GM21825 (cell line): ENCODE measurements around the gene NAALADL2.
"Not testable (repeated sequence)": the region's sequence is repeated elsewhere in the genome, so short reads cannot be mapped to it uniquely, and the experiment has no call there.

ENCODE experiments used
- ATAC-seq: cut with Tn5 transposase; IDR thresholded peaks from one replicate; pipeline ENCODE4 v1.9.1; 2021; ENCODE audit warnings: mild to moderate bottlenecking, moderate library complexity; ENCODE audit not compliant: unreplicated experiment

NAALADL2 gene

GRCh38 chr3:175404027-175404426 lies 544.9 kb downstream of the NAALADL2 start:
- ATAC-seq: no peak

- no peak for ATAC-seq
These were observed 545.5 kb downstream of the NAALADL2 start for GRCh38 chr3:175404621-175405020.

- ATAC-seq: no peak
These were observed 551.1 kb downstream of the NAALADL2 start for GRCh38 chr3:175410251-175410650.

GRCh38 chr3:175411405-175411804 lies 552.3 kb downstream of the NAALADL2 start:
- ATAC-seq: no peak

GRCh38 chr3:175411946-175412345 lies 552.8 kb downstream of the NAALADL2 start:
- no peak for ATAC-seq

- ATAC-seq: no peak
These were observed 554.8 kb downstream of the NAALADL2 start for GRCh38 chr3:175413926-175414325.

GRCh38 chr3:175416600-175416999 lies 557.5 kb downstream of the NAALADL2 start:
- no peak for ATAC-seq

GRCh38 chr3:175417426-175417825 lies 558.3 kb downstream of the NAALADL2 start:
- ATAC-seq: no peak

GRCh38 chr3:175421902-175422301 lies 562.8 kb downstream of the NAALADL2 start:
- ATAC-seq: no peak

GRCh38 chr3:175422744-175423143 lies 563.6 kb downstream of the NAALADL2 start:
- no peak for ATAC-seq

GRCh38 chr3:175423848-175424247 lies 564.7 kb downstream of the NAALADL2 start:
- ATAC-seq: not testable (repeated sequence)

GRCh38 chr3:175426805-175427204 lies 567.7 kb downstream of the NAALADL2 start:
- ATAC-seq: no peak

GRCh38 chr3:175428466-175428865 lies 569.3 kb downstream of the NAALADL2 start:
- no peak for ATAC-seq

- no peak for ATAC-seq
These were observed 572.0 kb downstream of the NAALADL2 start for GRCh38 chr3:175430983-175431773.

- ATAC-seq: no peak
These were observed 573.4 kb downstream of the NAALADL2 start for GRCh38 chr3:175432376-175433025.

- no peak for ATAC-seq
These were observed 574.0 kb downstream of the NAALADL2 start for GRCh38 chr3:175433026-175433674.

- ATAC-seq: no peak
These were observed 575.4 kb downstream of the NAALADL2 start for GRCh38 chr3:175434561-175434960.

- no peak for ATAC-seq
These were observed 584.5 kb downstream of the NAALADL2 start for GRCh38 chr3:175443682-175444081.

- no peak for ATAC-seq
These were observed 586.6 kb downstream of the NAALADL2 start for GRCh38 chr3:175445741-175446140.

- ATAC-seq: no peak
These were observed 588.4 kb downstream of the NAALADL2 start for GRCh38 chr3:175447521-175447920.

- no peak for ATAC-seq
These were observed 594.2 kb downstream of the NAALADL2 start for GRCh38 chr3:175453361-175453760.

GRCh38 chr3:175456466-175456865 lies 597.3 kb downstream of the NAALADL2 start:
- no peak for ATAC-seq
